Brain microvascular endothelial cell (primary cell): ENCODE measurements around the gene DAAM1.

Source experiments
- DNase-seq: peaks from one replicate; pipeline ENCODE4 v3.0.0-alpha.2; 2020
- H3K27ac ChIP-seq: fragments of 250-450 bp; sonication (Bioruptor Pico); 2 replicates; pipeline ENCODE4 v1.5.1; 2020; ENCODE audit warnings: mild to moderate bottlenecking, moderate library complexity
- H3K27me3 ChIP-seq: fragments of 250-450 bp; sonication (Bioruptor Pico); replicated peaks from 2 replicates; pipeline ENCODE4 v1.5.1; 2020; ENCODE audit warnings: mild to moderate bottlenecking
- H3K36me3 ChIP-seq: fragments of 250-450 bp; sonication (Bioruptor Pico); replicated peaks from 2 replicates; pipeline ENCODE4 v1.5.1; 2020; ENCODE audit warnings: mild to moderate bottlenecking
- H3K4me3 ChIP-seq: 2 replicates; pipeline ENCODE4 v1.5.1; 2011; ENCODE audit warnings: low read depth, mild to moderate bottlenecking, control low read depth, low read length, moderate library complexity
- CTCF ChIP-seq: IDR thresholded peaks from 2 replicates; pipeline ENCODE4 v1.5.1; 2011; ENCODE audit warnings: low read depth, mild to moderate bottlenecking, moderate library complexity, low read length, control low read depth, inconsistent platforms; ENCODE audit errors: missing control alignments
- in situ Hi-C: cut with HindIII; loops from 2 replicates; pipeline ENCODE4 v1.10.0; 2017; ENCODE audit warnings: low sequenced_read_pairs, low pct_ligation_motif_present

The DAAM1 gene

GRCh38 chr14:59309291-59309900 lies 120.9 kb downstream of the DAAM1 start:
- in situ Hi-C loops = no loop called here
- no peak for TF ChIP-seq CTCF

GRCh38 chr14:59310633-59311032 lies 122.2 kb downstream of the DAAM1 start:
- no peaks in the 10 kb centered on the region for H3K36me3 ChIP-seq
- H3K4me3 ChIP-seq = no peak overlapping the region
- no peak overlapping the region for H3K27ac ChIP-seq
- TF ChIP-seq CTCF = no peak
- no peaks in the 10 kb centered on the region for H3K27me3 ChIP-seq
- no peak for DNase-seq
- in situ Hi-C loops = no loop called here

More at GRCh38 chr14:59309291-59309900, 120.9 kb downstream of the DAAM1 start:
- Histone ChIP-seq H3K36me3 (no peaks in the 10 kb centered on the region), H3K27ac (no peak overlapping the region), H3K4me3 (no peak overlapping the region), H3K27me3 (no peaks in the 10 kb centered on the region)
- DNase-seq = no peak

GRCh38 chr14:59311723-59312122 lies 123.3 kb downstream of the DAAM1 start:
- TF ChIP-seq CTCF = no peak
- in situ Hi-C loops = no loop called here
- Histone ChIP-seq H3K27me3 (no peaks in the 10 kb centered on the region), H3K36me3 (no peaks in the 10 kb centered on the region), H3K4me3 (no peak overlapping the region), H3K27ac (no peak overlapping the region)
- no peak for DNase-seq

- no peak for TF ChIP-seq CTCF
- in situ Hi-C loops = no loop called here
- no peak for DNase-seq
- H3K27me3 ChIP-seq = no peaks in the 10 kb centered on the region
- no peaks in the 10 kb centered on the region for H3K36me3 ChIP-seq
- no peak overlapping the region for H3K4me3 ChIP-seq
- no peak overlapping the region for H3K27ac ChIP-seq
These were observed 124.7 kb downstream of the DAAM1 start for GRCh38 chr14:59313144-59313651.

GRCh38 chr14:59313658-59314608 lies 125.5 kb downstream of the DAAM1 start:
- in situ Hi-C loops = no loop called here
- DNase-seq = no peak
- no peak for TF ChIP-seq CTCF
- no peaks in the 10 kb centered on the region for H3K36me3 ChIP-seq
- no peaks in the 10 kb centered on the region for H3K27me3 ChIP-seq
- no peak overlapping the region for H3K27ac ChIP-seq
- no peak overlapping the region for H3K4me3 ChIP-seq
